GM21447 (cell line): ENCODE measurements around the gene OPCML.

Experiments
- ATAC-seq: cut with Tn5 transposase; IDR thresholded peaks from one replicate; pipeline ENCODE4 v1.9.1; 2021; ENCODE audit not compliant: unreplicated experiment

The OPCML gene

GRCh38 chr11:133041928-133042882 is 490.1 kb downstream of the OPCML start:
- no peak for ATAC-seq

- ATAC-seq: no peak
Observed at GRCh38 chr11:133041181-133041580, 491.1 kb downstream of the OPCML start.

GRCh38 chr11:133040289-133040900 is 491.9 kb downstream of the OPCML start:
- ATAC-seq: no peak

- no peak for ATAC-seq
Observed at GRCh38 chr11:133038850-133039249, 493.5 kb downstream of the OPCML start.

- ATAC-seq: no peak
Observed at GRCh38 chr11:133034929-133035328, 497.4 kb downstream of the OPCML start.

- ATAC-seq: no peak
Observed at GRCh38 chr11:133029107-133029506, 503.2 kb downstream of the OPCML start.

GRCh38 chr11:133026952-133027351 is 505.3 kb downstream of the OPCML start:
- ATAC-seq: no peak

- no peak for ATAC-seq
Observed at GRCh38 chr11:133024301-133024700, 508.0 kb downstream of the OPCML start.

- ATAC-seq: no peak
Observed at GRCh38 chr11:133023232-133023631, 509.1 kb downstream of the OPCML start.

- no peak for ATAC-seq
Observed at GRCh38 chr11:133021553-133021952, 510.7 kb downstream of the OPCML start.

GRCh38 chr11:133020372-133020714 is 512.0 kb downstream of the OPCML start:
- ATAC-seq: no peak

GRCh38 chr11:133019545-133020371 is 512.5 kb downstream of the OPCML start:
- ATAC-seq: no peak

- no peak for ATAC-seq
Observed at GRCh38 chr11:133015457-133015856, 516.8 kb downstream of the OPCML start.

GRCh38 chr11:133014337-133014736 is 518.0 kb downstream of the OPCML start:
- ATAC-seq: no peak

- ATAC-seq: no peak
Observed at GRCh38 chr11:133012803-133013202, 519.5 kb downstream of the OPCML start.

GRCh38 chr11:133011604-133012003 is 520.7 kb downstream of the OPCML start:
- ATAC-seq: no peak

GRCh38 chr11:133007027-133007584 is 525.2 kb downstream of the OPCML start:
- no peak for ATAC-seq

GRCh38 chr11:133004369-133004768 is 527.9 kb downstream of the OPCML start:
- ATAC-seq: no peak

- ATAC-seq: no peak
Observed at GRCh38 chr11:132999516-132999915, 532.8 kb downstream of the OPCML start.

- ATAC-seq: no peak
Observed at GRCh38 chr11:132999031-132999430, 533.3 kb downstream of the OPCML start.

GRCh38 chr11:132997396-132997795 is 534.9 kb downstream of the OPCML start:
- ATAC-seq: no peak
